Endodermal cell (in vitro differentiated cells): ENCODE data around the gene EPHA1. TPM values are rescaled to one million over a fixed set of nuclear protein-coding genes. Genes with fewer than 3 reads are reported as not detected.
"Not testable (repeated sequence)": the region's sequence is repeated elsewhere in the genome, so short reads cannot be mapped to it uniquely, and the experiment has no call there.

Experiments used
- DNase-seq: peaks from one replicate; pipeline ENCODE4 v3.0.0-alpha.2; 2017
- H3K27ac ChIP-seq: 2 replicates; pipeline ENCODE4 v1.5.1; 2013; ENCODE audit warnings: mild to moderate bottlenecking, low read depth, low read length, moderate library complexity
- H3K27me3 ChIP-seq: 2 replicates; pipeline ENCODE4 v1.6.1; 2013; ENCODE audit warnings: mild to moderate bottlenecking, low read length, moderate library complexity; ENCODE audit not compliant: insufficient read depth, control insufficient read depth, poor library complexity, severe bottlenecking
- H3K36me3 ChIP-seq: 2 replicates; pipeline ENCODE4 v1.7.0; 2013; ENCODE audit warnings: mild to moderate bottlenecking, low read length, moderate library complexity; ENCODE audit not compliant: control insufficient read depth, insufficient read depth
- H3K4me1 ChIP-seq: one replicate; pipeline ENCODE4 v1.7.0; 2013; ENCODE audit warnings: low read length; ENCODE audit not compliant: control insufficient read depth, insufficient read depth
- H3K4me3 ChIP-seq: 2 replicates; pipeline ENCODE4 v1.5.1; 2013; ENCODE audit warnings: mild to moderate bottlenecking, low read length, moderate library complexity
- H3K9ac ChIP-seq: 2 replicates; pipeline ENCODE4 v1.6.1; 2013; ENCODE audit warnings: mild to moderate bottlenecking, low read length, moderate library complexity; ENCODE audit not compliant: poor library complexity, severe bottlenecking; ENCODE audit errors: extremely low read depth
- H3K9me3 ChIP-seq: 2 replicates; pipeline ENCODE4 v1.6.1; 2013; ENCODE audit warnings: mild to moderate bottlenecking, low read length, moderate library complexity; ENCODE audit not compliant: control insufficient read depth
- H3K27ac Mint-ChIP-seq: 2 replicates; pipeline ENCODE4 v1.8.0; 2020; ENCODE audit warnings: mixed read lengths
- H3K27me3 Mint-ChIP-seq: 2 replicates; pipeline ENCODE4 v1.8.0; 2021; ENCODE audit warnings: mild to moderate bottlenecking, mixed read lengths; ENCODE audit not compliant: insufficient read depth
- H3K36me3 Mint-ChIP-seq: 2 replicates; pipeline ENCODE4 v1.8.0; 2020; ENCODE audit warnings: low read depth, mixed read lengths
- H3K4me1 Mint-ChIP-seq: 2 replicates; pipeline ENCODE4 v1.8.0; 2020; ENCODE audit warnings: mixed read lengths
- H3K4me3 Mint-ChIP-seq: 2 replicates; pipeline ENCODE4 v1.8.0; 2020; ENCODE audit warnings: mild to moderate bottlenecking, moderate library complexity, mixed read lengths
- H3K9me3 Mint-ChIP-seq: 2 replicates; pipeline ENCODE4 v1.8.0; 2020; ENCODE audit warnings: mild to moderate bottlenecking, mixed read lengths
- CTCF ChIP-seq: fragments of 200-600 bp; sonication (generic); conservative IDR thresholded peaks from 2 replicates; pipeline ENCODE4 v1.5.0; 2021; ENCODE audit warnings: antibody characterized with exemption, mild to moderate bottlenecking
- WGBS, 2 experiments: methylation state at CpG; one replicate each; pipeline versions ENCODE4 v1.1.5 to v1.1.7; 2013; ENCODE audit warnings: missing lambda C conversion rate in 2 of 2, mixed read lengths in 1 of 2; ENCODE audit not compliant: insufficient coverage in 1 of 2, insufficient read length in 1 of 2; 5-methylcytosine and 5-hydroxymethylcytosine counted together
- total RNA-seq, 2 donors: library from RNA; stranded (reverse); fragmentation: NEBNext Ultra II Directional in 1 of 2; extraction: Animal tissue kit (Norgen Biotek cat#: 25700) in 1 of 2; gene quantifications; 2 replicates in 1 of 2; 3 replicates in 1 of 2; pipeline ENCODE4 v1.2.1, GENCODE V29; 2021

The EPHA1 gene
- total RNA-seq, 2 donors from 2014 or later = 70.0 to 103 TPM

DNA sequence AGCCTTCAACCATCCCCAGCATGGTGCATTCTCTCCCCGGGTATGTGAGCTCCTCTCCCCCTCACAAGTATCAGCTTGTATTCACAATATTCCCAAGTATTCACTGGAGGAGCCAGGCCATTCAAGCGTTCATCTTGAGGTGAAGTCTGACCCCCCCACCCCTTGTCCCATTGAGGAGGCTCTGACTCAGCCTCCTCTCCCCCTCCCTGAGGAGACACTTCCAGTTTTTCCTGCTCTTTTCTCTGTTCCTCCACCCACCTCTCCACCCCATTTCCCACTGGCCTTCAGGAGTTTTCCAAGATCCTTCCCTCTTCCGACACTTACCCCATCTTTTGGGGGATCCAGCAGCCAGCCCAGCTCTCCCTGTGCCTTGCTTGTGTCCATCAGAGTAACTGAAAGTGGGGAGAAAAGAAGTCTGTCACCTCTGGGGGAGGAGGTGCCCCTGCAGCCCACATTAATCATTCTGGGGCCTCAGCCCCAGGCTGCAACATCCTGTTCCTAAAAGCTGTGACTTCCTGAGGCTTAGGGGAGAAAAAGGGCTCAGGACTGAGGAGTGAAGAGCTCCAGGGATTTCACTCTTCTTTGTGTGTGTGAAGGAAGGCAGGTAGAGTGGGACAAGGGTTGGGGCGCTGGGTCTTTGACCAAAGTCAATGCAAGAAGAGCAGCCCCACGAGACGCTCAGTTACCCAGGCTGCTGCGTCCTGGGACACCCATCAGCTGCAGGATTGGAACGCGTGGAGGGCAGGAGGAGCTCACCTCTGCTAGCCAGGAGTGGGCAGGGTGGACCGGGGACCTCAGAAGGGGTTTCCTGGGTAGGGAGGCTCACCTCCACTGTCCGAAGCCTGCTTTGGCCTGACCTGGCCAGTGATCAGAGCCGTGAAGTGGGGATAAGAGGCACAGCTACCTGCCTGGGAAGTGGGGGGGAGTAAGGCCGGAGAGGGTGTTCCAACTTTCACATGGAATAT, 1.1 kb downstream of the EPHA1 start:
- Histone ChIP-seq H3K27ac (no peak overlapping the region), H3K4me3 (peak overlapping the region; percentile 88), H3K9ac (peak overlapping the region; percentile 22)

DNA sequence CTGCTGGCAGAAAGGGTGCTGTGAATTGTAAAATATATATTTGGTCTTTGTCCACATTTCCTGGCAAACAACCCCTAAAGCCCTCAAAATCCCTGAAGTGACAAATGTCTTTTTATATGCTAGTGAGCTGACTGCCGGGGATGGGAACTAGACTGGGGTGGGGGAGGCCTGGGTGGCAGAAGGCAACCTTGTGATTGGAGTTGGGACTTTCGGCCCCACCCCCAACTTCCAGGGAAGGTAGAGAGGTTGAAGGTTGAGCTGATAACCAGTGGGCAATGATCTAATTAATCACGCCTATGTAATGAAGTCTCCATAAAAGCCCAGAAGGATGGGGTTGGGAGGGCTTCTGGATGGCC, 2.7 kb downstream of the EPHA1 start:
- DNase-seq = peak; percentile 88
- Histone ChIP-seq H3K27me3 (no peaks in the 10 kb centered on the region), H3K9ac (no peak overlapping the region), H3K9me3 (no peaks in the 10 kb centered on the region), H3K27ac (no peak overlapping the region), H3K36me3 (no peaks in the 10 kb centered on the region), H3K4me1 (peaks cover 15% of the 10 kb centered on the region), H3K4me3 (no peak overlapping the region)
- WGBS, 2 experiments = 47% methylated on average over 3 of the region's 3 CpGs; no CpG with 5 or more reads in 1 of the 2 experiments
- H3K36me3 Mint-ChIP-seq = peaks cover 32% of the 10 kb centered on the region
- H3K4me3 Mint-ChIP-seq = peak overlapping the region; percentile 88
- H3K27ac Mint-ChIP-seq = peak overlapping the region; percentile 55
- H3K9me3 Mint-ChIP-seq = no peaks in the 10 kb centered on the region
- H3K27me3 Mint-ChIP-seq = no peaks in the 10 kb centered on the region
- no peak for TF ChIP-seq CTCF
- H3K4me1 Mint-ChIP-seq = peaks cover 47% of the 10 kb centered on the region

More for the DNA sequence above, 1.1 kb downstream of the EPHA1 start:
- peak; percentile 77 for DNase-seq
- Histone ChIP-seq H3K4me1 (peaks cover 15% of the 10 kb centered on the region), H3K27me3 (no peaks in the 10 kb centered on the region), H3K9me3 (no peaks in the 10 kb centered on the region), H3K36me3 (no peaks in the 10 kb centered on the region)
- TF ChIP-seq CTCF = no peak
- 25 to 30% methylated on average over 5 to 13 of the region's 13 CpGs for WGBS, 2 experiments
- H3K27me3 Mint-ChIP-seq = no peaks in the 10 kb centered on the region
- peaks cover 22% of the 10 kb centered on the region for H3K36me3 Mint-ChIP-seq
- H3K4me3 Mint-ChIP-seq = peak overlapping the region; percentile 88
- H3K9me3 Mint-ChIP-seq = no peaks in the 10 kb centered on the region
- H3K27ac Mint-ChIP-seq = peak overlapping the region; percentile 81
- peaks cover 55% of the 10 kb centered on the region for H3K4me1 Mint-ChIP-seq

GRCh38 chr7:143405173-143406001, 3.3 kb downstream of the EPHA1 start:
- no peaks in the 10 kb centered on the region for H3K9me3 Mint-ChIP-seq
- peaks cover 43% of the 10 kb centered on the region for H3K4me1 Mint-ChIP-seq

DNA sequence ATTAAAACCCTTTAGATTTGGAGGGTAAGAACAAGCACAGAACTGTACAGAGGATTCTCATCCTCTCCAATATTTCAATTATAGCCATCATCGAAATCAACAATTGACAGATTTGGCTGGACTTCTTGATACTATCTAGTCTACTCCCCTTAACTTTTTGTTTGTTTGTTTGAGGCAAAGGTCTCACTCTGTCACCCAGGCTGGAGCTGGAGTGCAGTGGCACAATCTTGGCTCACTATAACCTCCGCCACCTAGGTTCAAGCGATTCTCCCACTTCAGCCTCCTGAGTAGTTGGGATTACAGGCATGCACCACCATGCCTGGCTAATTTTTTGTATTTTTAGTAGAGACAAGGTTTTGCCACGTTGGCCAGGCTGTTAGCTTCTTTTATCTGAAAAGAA, 6.4 kb downstream of the EPHA1 start:
- not testable (repeated sequence) for H3K9me3 ChIP-seq, H3K4me3 Mint-ChIP-seq, H3K9me3 Mint-ChIP-seq, H3K27ac Mint-ChIP-seq, H3K27me3 ChIP-seq, DNase-seq, H3K9ac ChIP-seq, H3K4me3 ChIP-seq, H3K36me3 ChIP-seq, H3K27ac ChIP-seq, H3K27me3 Mint-ChIP-seq
- WGBS, 2 experiments = 92 to 93% methylated on average over 4 of the region's 4 CpGs
- peaks cover 25% of the 10 kb centered on the region for H3K4me1 Mint-ChIP-seq
- peaks cover 15% of the 10 kb centered on the region for H3K4me1 ChIP-seq
- peaks cover 62% of the 10 kb centered on the region for H3K36me3 Mint-ChIP-seq

More at GRCh38 chr7:143405173-143406001, 3.3 kb downstream of the EPHA1 start:
- Mint-ChIP-seq H3K27me3 (no peaks in the 10 kb centered on the region), H3K4me3 (peak overlapping the region; percentile 88), H3K36me3 (peaks cover 38% of the 10 kb centered on the region), H3K27ac (peak overlapping the region; percentile 9)
- no peaks in the 10 kb centered on the region for H3K9me3 ChIP-seq
- no peak overlapping the region for H3K9ac ChIP-seq
- WGBS, 2 experiments = 70 to 81% methylated on average over 6 to 9 of the region's 9 CpGs
- no peak for DNase-seq
- H3K4me1 ChIP-seq = peaks cover 15% of the 10 kb centered on the region
- no peaks in the 10 kb centered on the region for H3K27me3 ChIP-seq
- no peak overlapping the region for H3K27ac ChIP-seq
- H3K4me3 ChIP-seq = no peak overlapping the region
- H3K36me3 ChIP-seq = peaks cover 2% of the 10 kb centered on the region
- TF ChIP-seq CTCF = no peak
